ENCODE measurements around the gene CYP19A1. TPM values are rescaled to one million over a fixed set of nuclear protein-coding genes. Genes with fewer than 3 reads are reported as not detected.

Gene CYP19A1
- total and polyA plus RNA-seq, 7 donors: 0.10 to 4.7 (median 0.22) TPM

DNA sequence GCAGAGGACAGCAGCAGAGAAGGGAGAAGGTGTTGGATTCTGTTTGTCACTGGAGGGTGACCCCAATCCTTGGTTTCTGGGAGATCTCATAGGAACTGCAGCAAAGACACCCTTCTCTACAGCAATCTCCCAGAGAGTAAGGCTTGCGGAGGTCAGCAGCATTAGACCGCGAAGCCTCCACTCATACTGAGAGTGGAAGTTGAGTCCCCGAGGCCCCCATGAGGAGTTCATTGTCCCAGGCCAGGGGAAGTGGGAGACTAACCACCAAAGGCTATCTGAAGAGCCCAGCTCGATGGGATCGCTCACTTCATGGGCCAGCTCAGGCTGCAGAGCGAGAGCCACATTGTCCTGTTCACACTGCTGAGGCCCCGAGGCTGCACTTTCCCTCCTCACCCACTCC lies 47.6 kb upstream of the CYP19A1 start:
- Histone ChIP-seq H3K36me3 (ENCODE audit: insufficient read depth in 1 of 2, low read depth in 1 of 2) (no peaks in the 10 kb centered on the region), H3K9me3 (no peaks in the 10 kb centered on the region), H3K4me1 (no peaks in the 10 kb centered on the region), H3K4me3 (no peak overlapping the region), H3K27me3 (ENCODE audit: insufficient read depth in 3 of 3, low read length in 2 of 3) (no peaks in the 10 kb centered on the region), H3K27ac (no peak overlapping the region)
- TF ChIP-seq, protein P1, sequence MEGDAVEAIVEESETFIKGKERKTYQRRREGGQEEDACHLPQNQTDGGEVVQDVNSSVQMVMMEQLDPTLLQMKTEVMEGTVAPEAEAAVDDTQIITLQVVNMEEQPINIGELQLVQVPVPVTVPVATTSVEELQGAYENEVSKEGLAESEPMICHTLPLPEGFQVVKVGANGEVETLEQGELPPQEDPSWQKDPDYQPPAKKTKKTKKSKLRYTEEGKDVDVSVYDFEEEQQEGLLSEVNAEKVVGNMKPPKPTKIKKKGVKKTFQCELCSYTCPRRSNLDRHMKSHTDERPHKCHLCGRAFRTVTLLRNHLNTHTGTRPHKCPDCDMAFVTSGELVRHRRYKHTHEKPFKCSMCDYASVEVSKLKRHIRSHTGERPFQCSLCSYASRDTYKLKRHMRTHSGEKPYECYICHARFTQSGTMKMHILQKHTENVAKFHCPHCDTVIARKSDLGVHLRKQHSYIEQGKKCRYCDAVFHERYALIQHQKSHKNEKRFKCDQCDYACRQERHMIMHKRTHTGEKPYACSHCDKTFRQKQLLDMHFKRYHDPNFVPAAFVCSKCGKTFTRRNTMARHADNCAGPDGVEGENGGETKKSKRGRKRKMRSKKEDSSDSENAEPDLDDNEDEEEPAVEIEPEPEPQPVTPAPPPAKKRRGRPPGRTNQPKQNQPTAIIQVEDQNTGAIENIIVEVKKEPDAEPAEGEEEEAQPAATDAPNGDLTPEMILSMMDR (IDR thresholded peaks at IDR 0.05): no peak
- ATAC-seq (no peak), DNase-seq (no peak)
- WGBS, 3 donors: 84 to 86% (median 86%) methylated on average over 8 of the region's 8 CpGs
- intact Hi-C loops (cut with DNase I): no loop called here

DNA sequence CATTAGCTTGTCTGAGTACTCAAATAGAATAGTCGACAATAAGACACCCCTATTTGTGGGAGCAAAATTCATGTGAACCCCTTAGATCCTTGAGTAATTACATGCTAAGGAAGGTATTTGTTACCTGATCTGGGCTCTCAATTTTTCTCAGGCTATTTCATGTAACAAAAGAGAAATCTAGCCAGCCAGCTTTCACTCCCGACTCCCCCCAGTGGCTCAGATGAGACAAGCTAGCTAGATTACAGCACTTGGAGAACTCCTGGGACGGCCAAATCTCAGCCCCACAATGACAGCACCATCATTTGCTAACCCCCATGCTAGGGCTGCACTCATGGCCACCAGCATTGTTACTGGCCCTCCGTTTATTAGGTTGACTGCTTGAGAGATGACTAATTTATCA lies 44.4 kb upstream of the CYP19A1 start:
- Histone ChIP-seq H3K27me3 (ENCODE audit: insufficient read depth in 3 of 3, low read length in 2 of 3) (no peaks in the 10 kb centered on the region), H3K36me3 (ENCODE audit: insufficient read depth in 1 of 2, low read depth in 1 of 2) (no peaks in the 10 kb centered on the region), H3K4me3 (no peak overlapping the region), H3K4me1 (no peaks in the 10 kb centered on the region), H3K9me3 (no peaks in the 10 kb centered on the region), H3K27ac (no peak overlapping the region)
- WGBS, 3 donors: 12 to 17% (median 16%) methylated on average over 4 of the region's 4 CpGs
- ATAC-seq (no peak), DNase-seq (no peak)
- intact Hi-C loops (cut with DNase I): loop anchor here (5.0 kb wide), 2 partner anchors 150 to 220 kb away; no protein-coding TSS in a partner anchor
- TF ChIP-seq, protein P1 (IDR thresholded peaks at IDR 0.05): peak; percentile 22

DNA sequence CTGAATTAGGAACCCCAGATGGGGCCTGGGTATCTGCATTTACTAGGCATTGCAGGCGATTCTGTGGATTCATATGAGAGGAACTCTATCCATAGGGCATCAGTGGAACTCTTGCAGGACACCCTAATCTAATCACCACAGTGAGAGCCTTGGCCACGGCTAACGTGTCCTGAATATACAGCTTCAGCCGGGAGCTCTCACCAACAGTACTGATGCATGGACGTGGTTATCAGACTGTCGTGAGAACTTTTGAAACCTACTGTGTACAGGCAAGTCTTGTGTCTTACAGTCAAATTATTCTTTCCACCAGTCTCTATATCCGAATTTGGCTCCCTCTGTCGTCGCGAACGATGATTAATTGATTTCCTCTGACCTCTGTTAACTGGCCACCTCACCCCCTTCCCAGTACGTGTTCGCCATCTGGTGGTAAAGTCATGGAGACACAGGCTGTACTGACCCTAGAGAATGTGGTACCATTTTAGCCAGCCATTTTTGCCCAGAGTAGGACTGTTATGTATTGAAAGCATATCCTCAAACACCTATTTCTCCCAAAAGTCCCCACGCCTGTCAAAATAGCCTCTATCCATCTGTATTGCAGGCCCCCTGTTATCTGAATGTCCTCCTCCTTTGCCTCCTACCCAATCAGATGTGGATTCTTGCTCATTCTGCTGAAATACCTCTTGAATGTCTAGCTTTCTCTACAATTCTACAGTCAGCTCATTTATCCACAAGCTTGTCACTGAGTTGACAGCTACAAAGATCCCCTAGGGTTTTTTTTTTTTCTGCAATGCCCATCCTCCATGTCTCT lies 42.8 kb upstream of the CYP19A1 start:
- Histone ChIP-seq H3K4me3 (no peak overlapping the region), H3K27me3 (ENCODE audit: insufficient read depth in 3 of 3, low read length in 2 of 3) (no peaks in the 10 kb centered on the region), H3K27ac (no peak overlapping the region), H3K9me3 (no peaks in the 10 kb centered on the region), H3K36me3 (ENCODE audit: insufficient read depth in 1 of 2, low read depth in 1 of 2) (no peaks in the 10 kb centered on the region), H3K4me1 (no peaks in the 10 kb centered on the region)
- 16 to 24% (median 21%) methylated on average over 14 of the region's 14 CpGs for WGBS, 3 donors
- intact Hi-C loops (cut with DNase I): loop anchor here (1.0 to 5.0 kb wide), 5 partner anchors 98 to 219 kb away; no protein-coding TSS in a partner anchor
- TF ChIP-seq, protein P1 (IDR thresholded peaks at IDR 0.05): peak; percentile 78
- DNase-seq (peak in 1 of 2 donors; percentile 58), ATAC-seq (peak; percentile 73 to 96 (median 91))

DNA sequence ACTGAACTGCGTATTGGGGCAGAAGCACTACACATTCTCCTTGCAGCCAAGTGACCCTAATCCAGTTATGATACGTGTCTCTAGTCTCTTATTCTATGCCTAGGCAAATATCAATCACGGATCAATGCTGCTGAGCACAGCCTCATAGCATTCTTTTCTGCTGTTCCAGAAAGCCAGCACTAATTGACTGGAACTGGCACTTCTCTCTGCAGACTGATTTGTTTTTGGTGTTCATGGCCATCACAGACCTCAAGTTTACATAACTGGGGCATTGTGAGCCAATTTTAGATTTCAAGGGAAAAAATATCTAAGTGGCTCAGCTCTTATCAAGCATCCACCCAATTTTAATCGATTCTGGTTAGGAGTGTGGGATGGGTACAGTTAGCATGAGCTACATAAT lies 41.0 kb upstream of the CYP19A1 start:
- Histone ChIP-seq H3K27ac (no peak overlapping the region), H3K4me3 (no peak overlapping the region), H3K27me3 (ENCODE audit: insufficient read depth in 3 of 3, low read length in 2 of 3) (no peaks in the 10 kb centered on the region), H3K36me3 (ENCODE audit: insufficient read depth in 1 of 2, low read depth in 1 of 2) (no peaks in the 10 kb centered on the region), H3K9me3 (no peaks in the 10 kb centered on the region), H3K4me1 (no peaks in the 10 kb centered on the region)
- DNase-seq (no peak), ATAC-seq (no peak)
- intact Hi-C loops (cut with DNase I): no loop called here
- TF ChIP-seq, protein P1 (IDR thresholded peaks at IDR 0.05): no peak
- WGBS, 3 donors: 66 to 73% (median 66%) methylated on average over 4 of the region's 4 CpGs
